ENCODE results near the gene VSTM4.

GRCh38 chr10:49052069-49052468 is 63.3 kb downstream of the VSTM4 start:
- TF ChIP-seq, protein P1, sequence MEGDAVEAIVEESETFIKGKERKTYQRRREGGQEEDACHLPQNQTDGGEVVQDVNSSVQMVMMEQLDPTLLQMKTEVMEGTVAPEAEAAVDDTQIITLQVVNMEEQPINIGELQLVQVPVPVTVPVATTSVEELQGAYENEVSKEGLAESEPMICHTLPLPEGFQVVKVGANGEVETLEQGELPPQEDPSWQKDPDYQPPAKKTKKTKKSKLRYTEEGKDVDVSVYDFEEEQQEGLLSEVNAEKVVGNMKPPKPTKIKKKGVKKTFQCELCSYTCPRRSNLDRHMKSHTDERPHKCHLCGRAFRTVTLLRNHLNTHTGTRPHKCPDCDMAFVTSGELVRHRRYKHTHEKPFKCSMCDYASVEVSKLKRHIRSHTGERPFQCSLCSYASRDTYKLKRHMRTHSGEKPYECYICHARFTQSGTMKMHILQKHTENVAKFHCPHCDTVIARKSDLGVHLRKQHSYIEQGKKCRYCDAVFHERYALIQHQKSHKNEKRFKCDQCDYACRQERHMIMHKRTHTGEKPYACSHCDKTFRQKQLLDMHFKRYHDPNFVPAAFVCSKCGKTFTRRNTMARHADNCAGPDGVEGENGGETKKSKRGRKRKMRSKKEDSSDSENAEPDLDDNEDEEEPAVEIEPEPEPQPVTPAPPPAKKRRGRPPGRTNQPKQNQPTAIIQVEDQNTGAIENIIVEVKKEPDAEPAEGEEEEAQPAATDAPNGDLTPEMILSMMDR (IDR thresholded peaks at IDR 0.05): no peak
- no peak for TF ChIP-seq POLR2A (IDR thresholded peaks at IDR 0.05)

Measured in adrenal gland (tissue), 5 donors.